Endothelial cell of umbilical vein (primary cell): ENCODE measurements around the gene SLCO3A1. TPM values are rescaled to one million over a fixed set of nuclear protein-coding genes. Genes with fewer than 3 reads are reported as not detected.

Source experiments
- BruUV-seq: library from RNA; stranded (reverse); fragments of 400-500 nt; replicated peaks from 2 replicates; lab custom pipeline; 2021; lab: Mats Ljungman, UMichigan
- CTCF ChIA-PET: fragments of 300-600, 350-600 bp; sonication (Branson Sonifier 250); formaldehyde crosslinking; loops from one replicate; lab custom pipeline; 2021; ENCODE audit warnings: antibody characterized with exemption, inconsistent platforms; lab: Charles Lee
- POLR2A ChIA-PET: fragments of 300-600, 350-600 bp; sonication (Branson Sonifier 250); formaldehyde crosslinking; loops from one replicate; lab custom pipeline; 2021; ENCODE audit warnings: antibody characterized with exemption, inconsistent platforms; lab: Charles Lee
- DNase-seq: peaks from one replicate; pipeline ENCODE4 v3.0.0-alpha.2; 2011; ENCODE audit warnings: low read depth, low spot score
- FAIRE-seq: peaks from 2 replicates; lab custom pipeline; 2011; peaks lifted over from hg19 to GRCh38; lab: Jason Lieb, UNC
- H2AFZ ChIP-seq: 2 replicates; pipeline ENCODE4 v1.6.0; 2012; ENCODE audit warnings: low read depth, low read length, control low read depth, inconsistent platforms
- H3K27ac ChIP-seq: 2 replicates; pipeline ENCODE4 v1.5.1; 2011; ENCODE audit warnings: low read depth, mild to moderate bottlenecking, control low read depth, low read length, moderate library complexity; ENCODE audit not compliant: insufficient read depth
- H3K27me3 ChIP-seq, 2 experiments: 2 replicates each; pipeline versions ENCODE4 v1.6.0 to v1.6.1; 2011; ENCODE audit warnings: low read length in 2 of 2, mixed read lengths in 1 of 2; ENCODE audit not compliant: control insufficient read depth in 2 of 2, insufficient read depth in 2 of 2
- H3K36me3 ChIP-seq, 2 experiments: 2 replicates in 1 of 2; 3 replicates in 1 of 2; pipeline ENCODE4 v1.5.1; 2011; ENCODE audit warnings: low read length in 2 of 2, mild to moderate bottlenecking in 1 of 2, moderate library complexity in 1 of 2; ENCODE audit not compliant: control insufficient read depth in 2 of 2, insufficient read depth in 2 of 2; ENCODE audit errors: extremely low read depth in 1 of 2
- H3K4me1 ChIP-seq: 3 replicates; pipeline ENCODE4 v1.5.1; 2011; ENCODE audit warnings: mild to moderate bottlenecking, low read length; ENCODE audit not compliant: control insufficient read depth, insufficient read depth; ENCODE audit errors: extremely low read depth
- H3K4me2 ChIP-seq: 2 replicates; pipeline ENCODE4 v1.6.1; 2011; ENCODE audit warnings: low read length, control low read depth, mixed read lengths; ENCODE audit not compliant: insufficient read depth
- H3K4me3 ChIP-seq, 3 experiments: fragments of 200-600 bp in 1 of 3; sonication (generic), shearing (Covaris generic) in 1 of 3; replicated peaks in 1 of 3; 2 replicates each; pipeline ENCODE4 v1.5.1; 2011 to 2016; ENCODE audit warnings: control low read depth in 3 of 3, low read length in 3 of 3, mild to moderate bottlenecking in 2 of 3, inconsistent platforms in 1 of 3, low read depth in 1 of 3, moderate library complexity in 1 of 3; ENCODE audit not compliant: insufficient read depth in 1 of 3
- H3K79me2 ChIP-seq: 2 replicates; pipeline ENCODE4 v1.6.0; 2012; ENCODE audit warnings: low read length, inconsistent platforms; ENCODE audit not compliant: control insufficient read depth, insufficient read depth
- H3K9ac ChIP-seq: replicated peaks from 2 replicates; pipeline ENCODE3; 2011; ENCODE audit warnings: low read length, control low read depth; ENCODE audit not compliant: insufficient read depth; ENCODE audit errors: extremely low read depth
- H3K9me1 ChIP-seq: replicated peaks from 3 replicates; pipeline ENCODE4 v1.6.0; 2011; ENCODE audit warnings: mild to moderate bottlenecking, low read length; ENCODE audit not compliant: control insufficient read depth, insufficient read depth; ENCODE audit errors: extremely low read depth
- H3K9me3 ChIP-seq: replicated peaks from 2 replicates; pipeline ENCODE4 v1.5.1; 2012; ENCODE audit warnings: low read length, inconsistent platforms; ENCODE audit not compliant: control insufficient read depth, insufficient read depth
- H4K20me1 ChIP-seq: replicated peaks from 2 replicates; pipeline ENCODE3; 2011; ENCODE audit warnings: mild to moderate bottlenecking, low read length; ENCODE audit not compliant: control insufficient read depth, insufficient read depth; ENCODE audit errors: extremely low read depth
- CTCF ChIP-seq, 2 donors: IDR thresholded peaks; 1 replicate in 1 of 2; 2 replicates in 1 of 2; pipeline ENCODE4 v1.5.1; 2011; ENCODE audit warnings: low read length in 2 of 2, mild to moderate bottlenecking in 2 of 2, moderate library complexity in 2 of 2, control low read depth in 1 of 2, inconsistent platforms in 1 of 2, low read depth in 1 of 2; ENCODE audit not compliant: insufficient read depth in 1 of 2; ENCODE audit errors: extremely low read depth in 1 of 2
- EZH2 ChIP-seq: IDR thresholded peaks from 2 replicates; pipeline ENCODE4 v1.6.1; 2012; ENCODE audit warnings: borderline replicate concordance, low read depth, mild to moderate bottlenecking, moderate library complexity, low read length, inconsistent platforms; ENCODE audit not compliant: severe bottlenecking
- FOS ChIP-seq: IDR thresholded peaks from 2 replicates; pipeline ENCODE4 v1.6.1; 2011; ENCODE audit warnings: mild to moderate bottlenecking, low read length, moderate library complexity, borderline replicate concordance; ENCODE audit not compliant: insufficient read depth
- GATA2 ChIP-seq: IDR thresholded peaks from 2 replicates; pipeline ENCODE4 v1.7.0; 2011; ENCODE audit warnings: low read depth, mild to moderate bottlenecking, moderate library complexity, mixed read lengths, low read length; ENCODE audit not compliant: insufficient read length, insufficient read depth
- JUN ChIP-seq: IDR thresholded peaks from 2 replicates; pipeline ENCODE4 v1.6.1; 2011; ENCODE audit warnings: borderline replicate concordance, low read depth; ENCODE audit not compliant: insufficient read length, insufficient read depth
- MAX ChIP-seq: IDR thresholded peaks from 2 replicates; pipeline ENCODE4 v1.6.1; 2011; ENCODE audit not compliant: insufficient read depth, insufficient read length
- MYC ChIP-seq: IDR thresholded peaks from one replicate; pipeline ENCODE4 v1.6.1; 2011; ENCODE audit warnings: mild to moderate bottlenecking, low read depth, low read length
- POLR2A ChIP-seq: IDR thresholded peaks from 2 replicates; pipeline ENCODE4 v1.6.1; 2012; ENCODE audit warnings: low read depth, mild to moderate bottlenecking, control low read depth, low read length
- POLR2AphosphoS5 ChIP-seq: IDR thresholded peaks from 2 replicates; pipeline ENCODE4 v1.6.1; 2012; ENCODE audit warnings: low read depth, mild to moderate bottlenecking, control low read depth, low read length, moderate library complexity; ENCODE audit not compliant: insufficient read depth
- dilution Hi-C: fragments of 300-500 bp; cut with MboI; formaldehyde crosslinking; loops from one replicate; pipeline ENCODE4 v1.15.0; 2019; ENCODE audit warnings: low sequenced_read_pairs; ENCODE audit not compliant: extremely low pct_ligation_motif_present
- intact Hi-C: fragments of 100-400 bp; cut with micrococcal nuclease; formaldehyde crosslinking; loops from one replicate; pipeline ENCODE4 v1.10.0; 2022
- polyA plus RNA-seq, 4 experiments: library from polyadenylated mRNA; depleted of rRNA in 3 of 4; stranded (reverse) in 3 of 4; unstranded in 1 of 4; fragments of >200 nt; gene quantifications; 2 replicates each; pipeline versions ENCODE4 v1.2.1 to v1.2.3, GENCODE V29; 2011 to 2012; ENCODE audit warnings: missing spikeins in 1 of 4
- total RNA-seq: library from RNA; stranded (reverse); gene quantifications from 2 replicates; pipeline ENCODE4 v1.2.3, GENCODE V29; 2021

The SLCO3A1 gene
- total and polyA plus RNA-seq, 2 donors (not counting 3 experiments of a cell fraction or from before 2014, with no cell fraction given): 0.88 to 0.92 TPM

- Histone ChIP-seq H3K27me3 (no peaks in the 10 kb centered on the region), H3K4me2 (no peak overlapping the region), H3K4me3 (no peak overlapping the region), H4K20me1 (no peaks in the 10 kb centered on the region), H3K27ac (no peak overlapping the region), H3K9me3 (no peaks in the 10 kb centered on the region), H2AFZ (no peak overlapping the region), H3K9ac (no peak overlapping the region), H3K79me2 (no peaks in the 10 kb centered on the region), H3K9me1 (no peaks in the 10 kb centered on the region), H3K36me3 (no peaks in the 10 kb centered on the region), H3K4me1 (no peaks in the 10 kb centered on the region)
- intact Hi-C loops: no loop called here
- BruUV-seq: no TSS peak
- FAIRE-seq (no peak), DNase-seq (no peak)
- ChIA-PET CTCF (no interaction called here), POLR2A (no interaction called here)
- dilution Hi-C loops: no loop called here
- TF ChIP-seq CTCF (IDR thresholded peaks at IDR 0.05; ENCODE audit: extremely low read depth in 1 of 2, insufficient read depth in 1 of 2, low read depth in 1 of 2, low read length in 2 of 2) (no peak), POLR2A (no peak), EZH2 (no peak), MAX (no peak), FOS (no peak), POLR2AphosphoS5 (no peak), JUN (no peak), GATA2 (no peak), MYC (no peak)
These were observed 89.3 kb downstream of the SLCO3A1 start for GRCh38 chr15:91942720-91943394.
